OCI-LY1 (cell line): ENCODE results near the gene ZNF277.

Experiments used
- H2AFZ ChIP-seq: fragments of 200-600 bp; sonication (generic), shearing (Covaris generic); 2 replicates; pipeline ENCODE4 v1.6.0; 2014; ENCODE audit warnings: antibody characterized with exemption, mild to moderate bottlenecking, low read length
- H3F3A ChIP-seq: fragments of 200-600 bp; sonication (generic), shearing (Covaris generic); 2 replicates; pipeline ENCODE4 v1.6.0; 2014; ENCODE audit warnings: mild to moderate bottlenecking, antibody characterized with exemption, low read length, moderate library complexity; ENCODE audit not compliant: insufficient read depth
- H3K27ac ChIP-seq: fragments of 200-600 bp; sonication (generic); 2 replicates; pipeline ENCODE4 v1.5.1; 2014; ENCODE audit warnings: low read length, mixed run types, mild to moderate bottlenecking, low read depth; ENCODE audit not compliant: poor library complexity, severe bottlenecking
- H3K27me3 ChIP-seq: fragments of 200-600 bp; sonication (generic); 2 replicates; pipeline ENCODE4 v1.6.0; 2014; ENCODE audit warnings: antibody characterized with exemption, mild to moderate bottlenecking, low read length, moderate library complexity; ENCODE audit not compliant: insufficient read depth
- H3K36me3 ChIP-seq: fragments of 200-600 bp; sonication (generic); 2 replicates; pipeline ENCODE4 v1.6.1; 2014; ENCODE audit warnings: mild to moderate bottlenecking, antibody characterized with exemption, low read length, moderate library complexity, mixed read lengths; ENCODE audit not compliant: insufficient read depth
- H3K4me1 ChIP-seq: fragments of 200-600 bp; sonication (generic); 2 replicates; pipeline ENCODE4 v1.5.1; 2014; ENCODE audit warnings: mild to moderate bottlenecking, low read length, moderate library complexity; ENCODE audit not compliant: insufficient read depth, severe bottlenecking
- H3K4me2 ChIP-seq: fragments of 200-600 bp; sonication (generic), shearing (Covaris generic); 2 replicates; pipeline ENCODE4 v1.6.1; 2014; ENCODE audit warnings: low read length
- H3K4me3 ChIP-seq: fragments of 200-600 bp; sonication (generic); 2 replicates; pipeline ENCODE4 v1.5.1; 2014; ENCODE audit warnings: low read length, low read depth, mild to moderate bottlenecking, mixed read lengths; ENCODE audit not compliant: poor library complexity, severe bottlenecking
- H3K79me2 ChIP-seq: fragments of 200-600 bp; shearing (Covaris generic); 2 replicates; pipeline ENCODE4 v1.6.1; 2016; ENCODE audit warnings: mixed run types, low read length, mixed read lengths; ENCODE audit not compliant: insufficient read depth
- H3K9ac ChIP-seq: fragments of 200-600 bp; sonication (generic), shearing (Covaris generic); 2 replicates; pipeline ENCODE4 v1.6.1; 2014; ENCODE audit warnings: mild to moderate bottlenecking, low read length, mixed read lengths
- H3K9me2 ChIP-seq: fragments of 200-600 bp; sonication (generic), shearing (Covaris generic); 2 replicates; pipeline ENCODE4 v1.6.1; 2014; ENCODE audit warnings: low read depth, mild to moderate bottlenecking, low read length, mixed read lengths
- H3K9me3 ChIP-seq: fragments of 200-600 bp; shearing (Covaris generic); 2 replicates; pipeline ENCODE4 v1.6.1; 2014; ENCODE audit warnings: low read length, mixed read lengths
- H4K20me1 ChIP-seq: fragments of 200-600 bp; sonication (generic), shearing (Covaris generic); 2 replicates; pipeline ENCODE4 v1.6.0; 2016; ENCODE audit warnings: mild to moderate bottlenecking, low read length; ENCODE audit not compliant: insufficient read depth
- EZH2 ChIP-seq: fragments of 200-600 bp; sonication (generic), shearing (Covaris generic); IDR thresholded peaks from 2 replicates; pipeline ENCODE4 v1.8.0; 2017; ENCODE audit warnings: borderline replicate concordance, mixed run types, mild to moderate bottlenecking, antibody characterized with exemption, low read length, moderate library complexity, mixed read lengths
- TF ChIP-seq, protein P1 (sequence below): fragments of 200-600 bp; sonication (generic), shearing (Covaris generic); IDR thresholded peaks from 2 replicates; pipeline ENCODE4 v1.5.1; 2017; ENCODE audit warnings: mild to moderate bottlenecking, antibody characterized with exemption, low read length, moderate library complexity, mixed read lengths

The ZNF277 gene

DNA sequence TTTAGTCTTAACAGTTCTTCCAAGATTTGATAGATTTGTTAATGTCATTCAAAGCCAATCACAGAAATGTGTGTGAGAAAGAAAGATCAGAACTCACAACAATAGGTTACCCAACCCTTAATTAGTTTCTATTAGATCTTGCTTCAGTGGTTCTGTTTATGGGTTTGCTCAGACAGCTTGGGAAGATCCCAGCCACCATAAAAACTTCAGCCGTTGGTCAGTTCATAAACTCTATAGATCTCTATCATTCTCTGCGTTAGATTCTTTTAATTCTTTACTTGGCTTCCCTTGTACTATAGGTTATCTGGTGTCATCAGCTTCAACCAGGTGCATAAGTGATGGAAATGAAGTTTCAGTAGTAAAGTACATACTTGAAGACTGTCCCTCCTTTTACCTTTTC lies 54.4 kb downstream of the ZNF277 start:
- Histone ChIP-seq H3K9me3 (no peaks in the 10 kb centered on the region), H3F3A (no peaks in the 10 kb centered on the region), H3K27me3 (no peaks in the 10 kb centered on the region), H3K4me3 (no peak overlapping the region), H3K79me2 (no peaks in the 10 kb centered on the region), H3K4me2 (no peak overlapping the region), H3K9ac (no peak overlapping the region), H3K4me1 (no peaks in the 10 kb centered on the region), H2AFZ (no peak overlapping the region), H4K20me1 (no peaks in the 10 kb centered on the region), H3K9me2 (no peaks in the 10 kb centered on the region), H3K36me3 (no peaks in the 10 kb centered on the region), H3K27ac (no peak overlapping the region)
- TF ChIP-seq, protein P1, sequence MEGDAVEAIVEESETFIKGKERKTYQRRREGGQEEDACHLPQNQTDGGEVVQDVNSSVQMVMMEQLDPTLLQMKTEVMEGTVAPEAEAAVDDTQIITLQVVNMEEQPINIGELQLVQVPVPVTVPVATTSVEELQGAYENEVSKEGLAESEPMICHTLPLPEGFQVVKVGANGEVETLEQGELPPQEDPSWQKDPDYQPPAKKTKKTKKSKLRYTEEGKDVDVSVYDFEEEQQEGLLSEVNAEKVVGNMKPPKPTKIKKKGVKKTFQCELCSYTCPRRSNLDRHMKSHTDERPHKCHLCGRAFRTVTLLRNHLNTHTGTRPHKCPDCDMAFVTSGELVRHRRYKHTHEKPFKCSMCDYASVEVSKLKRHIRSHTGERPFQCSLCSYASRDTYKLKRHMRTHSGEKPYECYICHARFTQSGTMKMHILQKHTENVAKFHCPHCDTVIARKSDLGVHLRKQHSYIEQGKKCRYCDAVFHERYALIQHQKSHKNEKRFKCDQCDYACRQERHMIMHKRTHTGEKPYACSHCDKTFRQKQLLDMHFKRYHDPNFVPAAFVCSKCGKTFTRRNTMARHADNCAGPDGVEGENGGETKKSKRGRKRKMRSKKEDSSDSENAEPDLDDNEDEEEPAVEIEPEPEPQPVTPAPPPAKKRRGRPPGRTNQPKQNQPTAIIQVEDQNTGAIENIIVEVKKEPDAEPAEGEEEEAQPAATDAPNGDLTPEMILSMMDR = no peak
- no peak for TF ChIP-seq EZH2

DNA sequence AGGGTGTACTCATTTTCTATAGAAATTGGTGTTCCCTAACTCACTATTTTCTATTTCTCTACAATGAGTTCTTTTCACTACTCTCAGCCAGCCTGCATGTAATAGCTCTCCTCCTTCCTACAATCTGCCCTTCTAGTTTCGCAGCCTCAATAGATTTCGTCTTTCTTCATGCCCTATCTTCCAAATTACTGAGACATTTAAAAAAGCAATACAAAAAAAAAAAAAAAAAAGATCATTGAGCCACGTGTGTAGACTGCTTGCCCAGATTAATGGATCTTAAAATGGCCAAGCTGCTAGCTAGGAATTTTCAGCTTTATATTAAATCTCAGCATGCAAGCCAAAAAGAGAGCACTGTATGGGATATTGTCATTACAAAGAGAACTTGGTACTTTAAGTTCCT lies 55.5 kb downstream of the ZNF277 start:
- no peaks in the 10 kb centered on the region for H3K79me2 ChIP-seq

DNA sequence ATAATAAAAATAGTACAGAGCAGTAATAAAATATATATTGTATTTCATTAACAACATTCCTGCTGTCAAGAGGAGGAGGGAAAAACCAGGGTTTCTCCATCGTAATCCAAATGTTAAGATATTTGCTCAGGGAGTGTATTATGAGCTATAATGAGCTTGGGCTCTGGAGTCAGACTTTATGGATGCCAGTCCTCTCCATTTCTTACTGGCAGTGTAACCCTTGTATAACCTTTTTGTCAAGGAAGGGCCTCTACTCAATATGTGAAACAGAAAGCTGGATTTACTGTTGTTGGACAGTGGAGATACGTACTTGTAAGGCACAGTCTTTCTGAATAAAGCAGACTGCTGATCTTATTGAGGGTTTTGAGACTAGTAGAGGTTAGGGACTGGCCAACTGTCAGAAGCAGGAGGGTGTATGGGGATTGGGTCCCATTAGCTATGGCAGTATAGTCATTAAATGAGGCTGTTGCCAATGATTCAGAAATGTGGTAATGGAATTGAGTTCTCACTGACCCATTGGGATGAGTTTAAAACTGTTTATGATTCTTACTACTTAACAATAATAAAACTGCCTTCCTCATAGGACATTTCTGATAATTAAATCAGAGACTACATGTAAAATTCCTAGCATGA lies 56.5 kb downstream of the ZNF277 start:
- H2AFZ ChIP-seq = no peak overlapping the region
- no peak overlapping the region for H3K9ac ChIP-seq
- H3K4me1 ChIP-seq = no peaks in the 10 kb centered on the region
- H3F3A ChIP-seq = no peaks in the 10 kb centered on the region
- H3K9me2 ChIP-seq = no peaks in the 10 kb centered on the region
- no peaks in the 10 kb centered on the region for H3K27me3 ChIP-seq
- H3K4me2 ChIP-seq = no peak overlapping the region
- no peaks in the 10 kb centered on the region for H4K20me1 ChIP-seq
- H3K9me3 ChIP-seq = no peaks in the 10 kb centered on the region
- no peak overlapping the region for H3K27ac ChIP-seq
- H3K36me3 ChIP-seq = no peaks in the 10 kb centered on the region
- H3K79me2 ChIP-seq = no peaks in the 10 kb centered on the region
- TF ChIP-seq, protein P1 = no peak
- no peak for TF ChIP-seq EZH2
- H3K4me3 ChIP-seq = no peak overlapping the region

More for the DNA sequence above, 55.5 kb downstream of the ZNF277 start:
- Histone ChIP-seq H3K27ac (no peak overlapping the region), H3K9me2 (no peaks in the 10 kb centered on the region), H3K9ac (no peak overlapping the region), H3K4me2 (no peak overlapping the region), H3F3A (no peaks in the 10 kb centered on the region), H3K27me3 (no peaks in the 10 kb centered on the region), H3K4me1 (no peaks in the 10 kb centered on the region), H4K20me1 (no peaks in the 10 kb centered on the region), H2AFZ (no peak overlapping the region), H3K36me3 (no peaks in the 10 kb centered on the region), H3K9me3 (no peaks in the 10 kb centered on the region), H3K4me3 (no peak overlapping the region)
- no peak for TF ChIP-seq EZH2
- TF ChIP-seq, protein P1 = no peak
